ENCODE measurements around the gene COPA.
"Not testable (repeated sequence)": the region's sequence is repeated elsewhere in the genome, so short reads cannot be mapped to it uniquely, and the experiment has no call there.

COPA gene

GRCh38 chr1:160325252-160325651, 17.8 kb downstream of the COPA start:
- no peak for DNase-seq

- no peak for DNase-seq
Measured at GRCh38 chr1:160322831-160323230, 20.2 kb downstream of the COPA start.

GRCh38 chr1:160315359-160315758, 27.7 kb downstream of the COPA start:
- DNase-seq: no peak

GRCh38 chr1:160309571-160309970, 33.5 kb downstream of the COPA start:
- no peak for DNase-seq

- DNase-seq: no peak
Measured at GRCh38 chr1:160309185-160309557, 33.9 kb downstream of the COPA start.

GRCh38 chr1:160308451-160309184, 34.4 kb downstream of the COPA start:
- no peak for DNase-seq

GRCh38 chr1:160307118-160307791, 35.8 kb downstream of the COPA start:
- DNase-seq: no peak

GRCh38 chr1:160300173-160300572, 42.9 kb downstream of the COPA start:
- no peak for DNase-seq

GRCh38 chr1:160296036-160296435, 47.0 kb downstream of the COPA start:
- no peak for DNase-seq

GRCh38 chr1:160293020-160293968, 49.8 kb downstream of the COPA start:
- no peak for DNase-seq

- DNase-seq: peak; percentile 72
Measured at GRCh38 chr1:160291248-160292220, 51.5 kb downstream of the COPA start.

- not testable (repeated sequence) for DNase-seq
Measured at GRCh38 chr1:160287769-160288168, 55.3 kb downstream of the COPA start.

GRCh38 chr1:160285506-160285905, 57.5 kb downstream of the COPA start:
- DNase-seq: no peak

- DNase-seq: peak; percentile 93
Measured at GRCh38 chr1:160284782-160285344, 58.2 kb downstream of the COPA start, which contains the start of gene PEX19. Gene PEX19, minus strand, starts transcription at chr1:160285133. Its CDS starts 9 bp downstream, at chr1:160285124.

GRCh38 chr1:160284220-160284781, 58.7 kb downstream of the COPA start:
- peak; percentile 22 for DNase-seq

GRCh38 chr1:160282807-160283206, 60.2 kb downstream of the COPA start:
- DNase-seq: no peak

GRCh38 chr1:160277987-160278386, 65.1 kb downstream of the COPA start:
- DNase-seq: no peak

- DNase-seq: no peak
Measured at GRCh38 chr1:160277330-160277729, 65.7 kb downstream of the COPA start.

- DNase-seq: no peak
Measured at GRCh38 chr1:160271025-160271424, 72.0 kb downstream of the COPA start.

GRCh38 chr1:160267284-160267991, 75.6 kb downstream of the COPA start:
- DNase-seq: no peak

Data from CD4-positive, alpha-beta T cell treated with Interleukin-6 for 4 hours (primary cell).